Upper lobe of left lung (tissue), 4 donors: Measurements from ENCODE around the gene DDC.

Experiments
- POLR2A ChIP-seq, 4 donors: fragments of 450-650 bp; IDR thresholded peaks; one replicate each; pipeline ENCODE4 v1.5.1; 2016 to 2017; ENCODE audit warnings: antibody characterized with exemption in 4 of 4, mild to moderate bottlenecking in 2 of 4
- POLR2AphosphoS5 ChIP-seq, 2 donors: sonication (generic); formaldehyde crosslinking; IDR thresholded peaks; one replicate each; pipeline ENCODE4 v1.5.1; 2017; ENCODE audit warnings: antibody characterized with exemption in 2 of 2
- TF ChIP-seq, protein P1 (sequence below), 6 experiments: fragments of 450-650 bp in 4 of 6; fragments of 200-600 bp in 2 of 6; sonication (generic) in 2 of 6; IDR thresholded peaks; one replicate each; pipeline ENCODE4 v1.5.1; 2016 to 2019; ENCODE audit warnings: antibody characterized with exemption in 6 of 6

- TF ChIP-seq, protein P1, sequence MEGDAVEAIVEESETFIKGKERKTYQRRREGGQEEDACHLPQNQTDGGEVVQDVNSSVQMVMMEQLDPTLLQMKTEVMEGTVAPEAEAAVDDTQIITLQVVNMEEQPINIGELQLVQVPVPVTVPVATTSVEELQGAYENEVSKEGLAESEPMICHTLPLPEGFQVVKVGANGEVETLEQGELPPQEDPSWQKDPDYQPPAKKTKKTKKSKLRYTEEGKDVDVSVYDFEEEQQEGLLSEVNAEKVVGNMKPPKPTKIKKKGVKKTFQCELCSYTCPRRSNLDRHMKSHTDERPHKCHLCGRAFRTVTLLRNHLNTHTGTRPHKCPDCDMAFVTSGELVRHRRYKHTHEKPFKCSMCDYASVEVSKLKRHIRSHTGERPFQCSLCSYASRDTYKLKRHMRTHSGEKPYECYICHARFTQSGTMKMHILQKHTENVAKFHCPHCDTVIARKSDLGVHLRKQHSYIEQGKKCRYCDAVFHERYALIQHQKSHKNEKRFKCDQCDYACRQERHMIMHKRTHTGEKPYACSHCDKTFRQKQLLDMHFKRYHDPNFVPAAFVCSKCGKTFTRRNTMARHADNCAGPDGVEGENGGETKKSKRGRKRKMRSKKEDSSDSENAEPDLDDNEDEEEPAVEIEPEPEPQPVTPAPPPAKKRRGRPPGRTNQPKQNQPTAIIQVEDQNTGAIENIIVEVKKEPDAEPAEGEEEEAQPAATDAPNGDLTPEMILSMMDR (IDR thresholded peaks at IDR 0.05), result no peak
- TF ChIP-seq POLR2AphosphoS5 (IDR thresholded peaks at IDR 0.05), result no peak
- no peak for TF ChIP-seq POLR2A (IDR thresholded peaks at IDR 0.05)
Observed at GRCh38 chr7:50505553-50506210, 59.5 kb downstream of the DDC start.
